GM23338 (cell line): ENCODE measurements around the gene ZNF222. TPM values are rescaled to one million over a fixed set of nuclear protein-coding genes. Genes with fewer than 3 reads are reported as not detected.

ENCODE experiments used
- ATAC-seq: fragments of 200-7000 bp; cut with Tn5 transposase; 3 replicates; pipeline ENCODE4 v1.9.1; 2020
- DNase-seq: peaks from one replicate; pipeline ENCODE4 v3.0.0-alpha.2; 2015; ENCODE audit warnings: low spot score
- H2AFZ ChIP-seq: fragments of 200-600 bp; sonication (generic); 2 replicates; pipeline ENCODE4 v1.8.0; 2016; ENCODE audit warnings: antibody characterized with exemption, mild to moderate bottlenecking, moderate library complexity
- H3F3A ChIP-seq: fragments of 200-600 bp; sonication (generic); replicated peaks from 2 replicates; pipeline ENCODE4 v1.8.0; 2017; ENCODE audit warnings: antibody characterized with exemption, mixed run types, low read depth
- H3K27ac ChIP-seq: fragments of 200-600 bp; sonication (generic); 2 replicates; pipeline ENCODE4 v1.6.1; 2016; ENCODE audit warnings: low read depth
- H3K27me3 ChIP-seq: fragments of 200-600 bp; sonication (generic); 2 replicates; pipeline ENCODE4 v1.8.0; 2016; ENCODE audit warnings: mild to moderate bottlenecking, mixed run types, moderate library complexity; ENCODE audit not compliant: insufficient read depth
- H3K36me3 ChIP-seq: fragments of 200-600 bp; sonication (generic); 2 replicates; pipeline ENCODE4 v1.8.0; 2016; ENCODE audit warnings: mild to moderate bottlenecking; ENCODE audit not compliant: insufficient read depth
- H3K4me1 ChIP-seq: fragments of 200-600 bp; sonication (generic); 2 replicates; pipeline ENCODE4 v1.8.0; 2016; ENCODE audit warnings: mild to moderate bottlenecking, moderate library complexity; ENCODE audit not compliant: insufficient read depth
- H3K4me2 ChIP-seq: fragments of 200-600 bp; sonication (generic); 2 replicates; pipeline ENCODE4 v1.7.1; 2017; ENCODE audit warnings: mixed run types
- H3K4me3 ChIP-seq: fragments of 200-600 bp; sonication (generic); 2 replicates; pipeline ENCODE4 v1.6.1; 2016; ENCODE audit warnings: mixed run types
- H3K79me2 ChIP-seq: fragments of 200-600 bp; sonication (generic); replicated peaks from 2 replicates; pipeline ENCODE4 v1.8.0; 2017; ENCODE audit warnings: mild to moderate bottlenecking; ENCODE audit not compliant: insufficient read depth
- H3K9me2 ChIP-seq: fragments of 200-600 bp; sonication (generic); 2 replicates; pipeline ENCODE4 v1.8.0; 2017; ENCODE audit not compliant: insufficient read depth
- H4K20me1 ChIP-seq: fragments of 200-600 bp; sonication (generic); replicated peaks from 2 replicates; pipeline ENCODE4 v1.8.0; 2017; ENCODE audit warnings: mild to moderate bottlenecking; ENCODE audit not compliant: insufficient read depth
- H3K27ac Mint-ChIP-seq: 2 replicates; pipeline ENCODE4 v1.8.0; 2020; ENCODE audit warnings: inconsistent platforms, mild to moderate bottlenecking, moderate library complexity, mixed read lengths
- H3K27me3 Mint-ChIP-seq: 3 replicates; pipeline ENCODE4 v1.8.0; 2022; ENCODE audit warnings: low read depth, mild to moderate bottlenecking, moderate library complexity, mixed read lengths, inconsistent platforms; ENCODE audit not compliant: insufficient read depth, poor library complexity
- H3K36me3 Mint-ChIP-seq: 3 replicates; pipeline ENCODE4 v1.8.0; 2021; ENCODE audit warnings: low read depth, mild to moderate bottlenecking, inconsistent platforms, moderate library complexity, mixed read lengths
- H3K4me1 Mint-ChIP-seq: 3 replicates; pipeline ENCODE4 v1.8.0; 2020; ENCODE audit warnings: mild to moderate bottlenecking, inconsistent platforms, mixed read lengths
- H3K4me3 Mint-ChIP-seq: 3 replicates; pipeline ENCODE4 v1.8.0; 2021; ENCODE audit warnings: moderate library complexity, mild to moderate bottlenecking, inconsistent platforms, mixed read lengths
- H3K9me3 Mint-ChIP-seq: 3 replicates; pipeline ENCODE4 v1.8.0; 2020; ENCODE audit warnings: moderate library complexity, mild to moderate bottlenecking, inconsistent platforms, mixed read lengths
- CREB1 ChIP-seq: fragments of 250-450 bp; sonication (Bioruptor Pico); IDR thresholded peaks from 2 replicates; pipeline ENCODE4 v1.5.0; 2020; ENCODE audit warnings: low read depth, mild to moderate bottlenecking, moderate library complexity
- CTCF ChIP-seq, 2 experiments: fragments of 200-600 bp in 1 of 2; sonication (generic) in 1 of 2; conservative IDR thresholded peaks; 2 replicates each; pipeline versions ENCODE4 v1.5.1 to v1.6.1; 2016 to 2017; ENCODE audit warnings: antibody characterized with exemption in 2 of 2, low read depth in 2 of 2, mild to moderate bottlenecking in 2 of 2, moderate library complexity in 1 of 2
- EZH2 ChIP-seq: fragments of 200-600 bp; sonication (generic); IDR thresholded peaks from one replicate; pipeline ENCODE4 v1.8.0; 2017; ENCODE audit warnings: antibody characterized with exemption, mild to moderate bottlenecking, low read depth; ENCODE audit not compliant: unreplicated experiment
- EZH2phosphoT487 ChIP-seq: fragments of 200-600 bp; sonication (generic); IDR thresholded peaks from one replicate; pipeline ENCODE4 v1.8.1; 2018; ENCODE audit warnings: antibody characterized with exemption; ENCODE audit not compliant: unreplicated experiment
- JUNB ChIP-seq: IDR thresholded peaks from one replicate; pipeline ENCODE4 v1.6.1; 2016; ENCODE audit warnings: antibody characterized with exemption; ENCODE audit not compliant: unreplicated experiment
- NANOG ChIP-seq: IDR thresholded peaks from 2 replicates; pipeline ENCODE4 v1.6.1; 2016; ENCODE audit warnings: antibody characterized with exemption, borderline replicate concordance
- POLR2AphosphoS5 ChIP-seq: IDR thresholded peaks from 2 replicates; pipeline ENCODE4 v1.6.1; 2016; ENCODE audit warnings: antibody characterized with exemption, low read depth
- REST ChIP-seq: IDR thresholded peaks from one replicate; pipeline ENCODE4 v1.6.1; 2018; ENCODE audit warnings: antibody characterized with exemption; ENCODE audit not compliant: unreplicated experiment
- ZNF331 ChIP-seq: fragments of 250-450 bp; sonication (Bioruptor Pico); IDR thresholded peaks from 2 replicates; pipeline ENCODE4 v1.5.0; 2020; ENCODE audit warnings: low read depth, mild to moderate bottlenecking, moderate library complexity
- ZNF462 ChIP-seq: fragments of 250-450 bp; sonication (Bioruptor Pico); IDR thresholded peaks from 2 replicates; pipeline ENCODE4 v1.5.0; 2020; ENCODE audit warnings: mild to moderate bottlenecking, moderate library complexity
- polyA plus RNA-seq: library from polyadenylated mRNA; unstranded; fragments of >200 nt; fragmentation: Nextera tagmentation; extraction: Ambion mirVana; gene quantifications from 2 replicates; pipeline ENCODE4 v1.2.1, GENCODE V29; 2016
- total RNA-seq: library from RNA; depleted of rRNA; stranded (reverse); fragments of >200 nt; shearing (Covaris generic); gene quantifications from 2 replicates; pipeline ENCODE4 v1.2.3, GENCODE V29; 2014

The ZNF222 gene
- total and polyA plus RNA-seq, 2 experiments from 2014 or later = 2.3 to 2.6 TPM

GRCh38 chr19:44005973-44006372 lies 19.2 kb upstream of the ZNF222 start (continued):
- TF ChIP-seq ZNF462 (CRISPR knock-in tag) (no peak), REST (no peak), CREB1 (no peak), EZH2phosphoT487 (no peak)

- peaks cover 17% of the 10 kb centered on the region for H3K9me2 ChIP-seq
- H3K27me3 Mint-ChIP-seq = peaks cover 5% of the 10 kb centered on the region
- ATAC-seq (no peak), DNase-seq (no peak)
- H3K4me3 ChIP-seq = no peak overlapping the region
- H3K4me2 ChIP-seq = no peak overlapping the region
- no peaks in the 10 kb centered on the region for H4K20me1 ChIP-seq
- H3K9me3 Mint-ChIP-seq = peaks cover 47% of the 10 kb centered on the region
- H3K36me3 Mint-ChIP-seq = peaks cover 55% of the 10 kb centered on the region
- H3K27me3 ChIP-seq = no peaks in the 10 kb centered on the region
- 0 out of 2 replicates have a peak, but pooled peaks cover 8% of the 10 kb centered on the region for H3K79me2 ChIP-seq
- H2AFZ ChIP-seq = no peak overlapping the region
- TF ChIP-seq NANOG = no peak
- TF ChIP-seq ZNF331 (CRISPR knock-in tag) = no peak
- no peak for TF ChIP-seq CTCF (conservative IDR thresholded peaks at IDR 0.05; ENCODE audit: low read depth in 2 of 2)
- TF ChIP-seq JUNB = no peak
- no peak for TF ChIP-seq EZH2phosphoT487
- TF ChIP-seq EZH2 = no peak
- no peak for TF ChIP-seq CREB1
- TF ChIP-seq POLR2AphosphoS5 = no peak
- H3K27ac Mint-ChIP-seq = no peak overlapping the region
- H3F3A ChIP-seq = no peaks in the 10 kb centered on the region
- peaks cover 31% of the 10 kb centered on the region for H3K36me3 ChIP-seq
- no peak overlapping the region for H3K27ac ChIP-seq
- H3K4me1 Mint-ChIP-seq = peaks cover 4% of the 10 kb centered on the region
- H3K4me3 Mint-ChIP-seq = no peak overlapping the region
- no peaks in the 10 kb centered on the region for H3K4me1 ChIP-seq
These were observed 17.7 kb upstream of the ZNF222 start for GRCh38 chr19:44007473-44007872.
